Measurements from ENCODE around the gene LIN52.

LIN52 gene

DNA sequence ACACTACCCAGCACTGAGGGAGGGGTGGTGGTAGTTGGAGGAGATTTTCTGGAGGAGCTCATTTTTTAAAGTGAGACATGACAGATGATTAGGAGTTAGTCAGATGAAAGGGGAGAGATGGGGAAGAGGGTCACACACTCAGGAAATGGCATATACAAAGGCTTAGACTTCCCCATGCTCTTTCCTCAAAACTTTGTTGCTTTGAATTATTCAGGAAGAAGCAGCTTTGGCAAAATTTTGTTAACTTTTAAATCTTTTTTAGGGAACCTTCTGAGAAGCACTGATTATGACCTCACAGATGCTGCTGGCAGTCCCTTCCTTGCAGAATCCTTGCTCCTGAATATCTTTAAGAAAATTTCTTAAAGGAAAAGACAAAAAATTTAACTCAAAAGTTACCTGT, 20.3 kb upstream of the LIN52 start:
- H3K36me3 ChIP-seq (replicated peaks; ENCODE audit: low read depth, low read length) = no peaks in the 10 kb centered on the region
- H3K4me1 ChIP-seq (ENCODE audit: low read length) = no peaks in the 10 kb centered on the region
- H2AFZ ChIP-seq (ENCODE audit: low read depth, low read length) = no peak overlapping the region
- no peaks in the 10 kb centered on the region for H3K79me2 ChIP-seq (ENCODE audit: low read length)
- no peaks in the 10 kb centered on the region for H3K27me3 ChIP-seq (ENCODE audit: low read depth, low read length)
- no peak overlapping the region for H3K27ac ChIP-seq (ENCODE audit: low read length)
- H4K20me1 ChIP-seq (ENCODE audit: insufficient read depth, low read length) = no peaks in the 10 kb centered on the region
- H3K4me3 ChIP-seq (ENCODE audit: low read length) = no peak overlapping the region
- H3K4me2 ChIP-seq (ENCODE audit: low read length) = no peak overlapping the region
- TF ChIP-seq, protein P1, sequence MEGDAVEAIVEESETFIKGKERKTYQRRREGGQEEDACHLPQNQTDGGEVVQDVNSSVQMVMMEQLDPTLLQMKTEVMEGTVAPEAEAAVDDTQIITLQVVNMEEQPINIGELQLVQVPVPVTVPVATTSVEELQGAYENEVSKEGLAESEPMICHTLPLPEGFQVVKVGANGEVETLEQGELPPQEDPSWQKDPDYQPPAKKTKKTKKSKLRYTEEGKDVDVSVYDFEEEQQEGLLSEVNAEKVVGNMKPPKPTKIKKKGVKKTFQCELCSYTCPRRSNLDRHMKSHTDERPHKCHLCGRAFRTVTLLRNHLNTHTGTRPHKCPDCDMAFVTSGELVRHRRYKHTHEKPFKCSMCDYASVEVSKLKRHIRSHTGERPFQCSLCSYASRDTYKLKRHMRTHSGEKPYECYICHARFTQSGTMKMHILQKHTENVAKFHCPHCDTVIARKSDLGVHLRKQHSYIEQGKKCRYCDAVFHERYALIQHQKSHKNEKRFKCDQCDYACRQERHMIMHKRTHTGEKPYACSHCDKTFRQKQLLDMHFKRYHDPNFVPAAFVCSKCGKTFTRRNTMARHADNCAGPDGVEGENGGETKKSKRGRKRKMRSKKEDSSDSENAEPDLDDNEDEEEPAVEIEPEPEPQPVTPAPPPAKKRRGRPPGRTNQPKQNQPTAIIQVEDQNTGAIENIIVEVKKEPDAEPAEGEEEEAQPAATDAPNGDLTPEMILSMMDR (IDR thresholded peaks at IDR 0.05; ENCODE audit: low read depth, low read length) = no peak
- no peaks in the 10 kb centered on the region for H3K9me3 ChIP-seq (ENCODE audit: insufficient read depth, low read length)
- H3K9ac ChIP-seq (ENCODE audit: low read length) = no peak overlapping the region

DNA sequence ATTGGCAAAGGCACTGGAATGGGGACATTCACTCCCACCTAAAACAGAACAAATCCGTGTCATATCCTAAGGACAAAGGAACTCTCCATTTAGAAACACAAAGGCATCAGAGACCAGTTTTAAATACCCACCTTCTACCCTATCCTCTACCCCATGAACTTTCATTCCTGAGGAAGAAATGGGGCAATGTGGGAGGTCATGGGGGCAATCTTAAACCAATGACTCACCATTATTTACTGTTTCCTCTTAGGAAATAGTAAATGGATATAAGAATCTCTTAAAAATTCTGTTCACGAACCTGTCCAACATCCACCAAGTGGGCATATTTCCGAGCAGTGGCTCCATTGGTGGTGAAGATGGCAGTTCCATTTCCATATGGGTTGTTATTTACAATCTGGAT, 19.9 kb upstream of the LIN52 start:
- TF ChIP-seq EZH2phosphoT487 (IDR thresholded peaks at IDR 0.05; ENCODE audit: low read depth) = no peak
- TF ChIP-seq, protein P1 (IDR thresholded peaks at IDR 0.05; ENCODE audit: low read depth, low read length) = no peak
- no peak overlapping the region for H3K9ac ChIP-seq (ENCODE audit: low read length)
- H3K79me2 ChIP-seq (ENCODE audit: low read length) = no peaks in the 10 kb centered on the region
- H3K27me3 ChIP-seq (ENCODE audit: low read depth, low read length) = no peaks in the 10 kb centered on the region
- H3K36me3 ChIP-seq (replicated peaks; ENCODE audit: low read depth, low read length) = no peaks in the 10 kb centered on the region
- no peak overlapping the region for H2AFZ ChIP-seq (ENCODE audit: low read depth, low read length)
- H3K9me3 ChIP-seq (ENCODE audit: insufficient read depth, low read length) = no peaks in the 10 kb centered on the region
- no peaks in the 10 kb centered on the region for H4K20me1 ChIP-seq (ENCODE audit: insufficient read depth, low read length)
- H3K27ac ChIP-seq (ENCODE audit: low read length) = no peak overlapping the region
- H3K4me1 ChIP-seq (ENCODE audit: low read length) = no peaks in the 10 kb centered on the region
- H3K4me2 ChIP-seq (ENCODE audit: low read length) = no peak overlapping the region
- no peak overlapping the region for H3K4me3 ChIP-seq (ENCODE audit: low read length)

DNA sequence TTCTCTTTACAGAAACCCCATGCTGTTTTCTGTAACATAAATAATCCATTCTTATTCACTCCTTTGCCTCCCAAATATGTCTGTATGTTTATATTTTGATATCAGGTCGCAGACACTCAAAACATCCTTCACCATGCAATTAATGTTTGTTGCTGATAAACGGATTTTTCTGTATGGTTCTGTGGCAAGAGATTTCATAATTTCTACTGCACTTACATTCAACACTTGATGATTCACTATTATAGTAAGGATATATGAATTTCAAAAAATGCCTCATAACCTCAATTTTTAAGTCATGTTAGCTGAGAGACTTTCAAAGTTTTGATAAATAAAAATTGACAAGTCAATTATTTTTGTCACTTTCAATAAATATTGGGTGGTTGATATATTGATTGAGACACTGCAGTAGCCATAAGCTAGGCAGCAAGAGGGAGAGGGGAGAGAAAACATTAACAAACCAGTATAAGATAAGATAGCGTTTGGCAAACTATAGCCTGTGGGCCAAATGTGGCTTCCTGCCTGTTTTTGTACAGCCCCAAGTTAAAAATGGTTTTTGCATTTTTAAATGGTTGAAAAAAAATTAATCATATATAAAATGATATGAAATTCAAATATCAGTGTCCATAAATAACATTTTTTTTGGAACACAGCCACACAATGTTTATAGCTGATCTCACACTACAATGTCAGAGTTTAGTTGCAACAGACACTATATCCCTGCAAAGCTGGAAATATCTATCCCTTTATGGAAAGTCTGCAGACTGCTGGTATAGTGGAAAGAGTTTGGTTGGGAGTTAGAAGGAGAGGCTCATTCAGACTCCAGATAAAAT, 18.8 kb upstream of the LIN52 start:
- H3K9ac ChIP-seq (ENCODE audit: low read length) = no peak overlapping the region
- no peaks in the 10 kb centered on the region for H3K36me3 ChIP-seq (replicated peaks; ENCODE audit: low read depth, low read length)
- H3K9me3 ChIP-seq (ENCODE audit: insufficient read depth, low read length) = no peaks in the 10 kb centered on the region
- H3K27me3 ChIP-seq (ENCODE audit: low read depth, low read length) = no peaks in the 10 kb centered on the region
- TF ChIP-seq EZH2phosphoT487 (IDR thresholded peaks at IDR 0.05; ENCODE audit: low read depth) = no peak
- TF ChIP-seq, protein P1 (IDR thresholded peaks at IDR 0.05; ENCODE audit: low read depth, low read length) = no peak
- H4K20me1 ChIP-seq (ENCODE audit: insufficient read depth, low read length) = no peaks in the 10 kb centered on the region
- no peak overlapping the region for H3K4me3 ChIP-seq (ENCODE audit: low read length)
- no peaks in the 10 kb centered on the region for H3K79me2 ChIP-seq (ENCODE audit: low read length)
- no peak overlapping the region for H3K27ac ChIP-seq (ENCODE audit: low read length)
- no peak overlapping the region for H2AFZ ChIP-seq (ENCODE audit: low read depth, low read length)
- H3K4me2 ChIP-seq (ENCODE audit: low read length) = no peak overlapping the region
- no peaks in the 10 kb centered on the region for H3K4me1 ChIP-seq (ENCODE audit: low read length)

DNA sequence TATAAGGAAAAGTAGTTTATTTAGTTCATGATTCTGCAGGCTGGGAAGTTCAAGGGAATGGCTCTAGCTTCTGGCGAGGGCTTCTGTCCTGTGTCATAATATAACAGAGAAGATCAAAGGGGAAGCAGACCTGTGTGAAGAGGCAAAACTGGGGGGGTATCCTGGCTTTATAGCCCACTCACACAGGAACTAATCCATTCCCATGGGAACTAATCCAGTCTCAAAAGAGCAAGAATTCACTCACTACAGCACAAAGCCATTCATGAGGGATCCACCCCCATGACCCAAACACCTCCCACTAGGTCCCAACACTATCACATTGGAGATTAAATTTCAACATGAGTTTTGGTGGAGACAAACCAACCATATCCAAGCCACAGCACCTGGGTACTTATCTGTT, 7.4 kb upstream of the LIN52 start:
- H3K4me2 ChIP-seq (ENCODE audit: low read length) = no peak overlapping the region
- no peak overlapping the region for H3K27ac ChIP-seq (ENCODE audit: low read length)
- no peaks in the 10 kb centered on the region for H3K27me3 ChIP-seq (ENCODE audit: low read depth, low read length)
- H3K36me3 ChIP-seq (replicated peaks; ENCODE audit: low read depth, low read length) = no peaks in the 10 kb centered on the region
- peaks cover 8% of the 10 kb centered on the region for H3K4me1 ChIP-seq (ENCODE audit: low read length)
- H3K4me3 ChIP-seq (ENCODE audit: low read length) = no peak overlapping the region
- no peak overlapping the region for H2AFZ ChIP-seq (ENCODE audit: low read depth, low read length)
- H3K9me3 ChIP-seq (ENCODE audit: insufficient read depth, low read length) = no peaks in the 10 kb centered on the region
- H4K20me1 ChIP-seq (ENCODE audit: insufficient read depth, low read length) = no peaks in the 10 kb centered on the region
- H3K9ac ChIP-seq (ENCODE audit: low read length) = no peak overlapping the region
- TF ChIP-seq EZH2phosphoT487 (IDR thresholded peaks at IDR 0.05; ENCODE audit: low read depth) = no peak
- TF ChIP-seq, protein P1 (IDR thresholded peaks at IDR 0.05; ENCODE audit: low read depth, low read length) = no peak
- no peaks in the 10 kb centered on the region for H3K79me2 ChIP-seq (ENCODE audit: low read length)

All from OCI-LY3 (cell line).